ENCODE data around the gene ST6GALNAC3.

ST6GALNAC3 gene

DNA sequence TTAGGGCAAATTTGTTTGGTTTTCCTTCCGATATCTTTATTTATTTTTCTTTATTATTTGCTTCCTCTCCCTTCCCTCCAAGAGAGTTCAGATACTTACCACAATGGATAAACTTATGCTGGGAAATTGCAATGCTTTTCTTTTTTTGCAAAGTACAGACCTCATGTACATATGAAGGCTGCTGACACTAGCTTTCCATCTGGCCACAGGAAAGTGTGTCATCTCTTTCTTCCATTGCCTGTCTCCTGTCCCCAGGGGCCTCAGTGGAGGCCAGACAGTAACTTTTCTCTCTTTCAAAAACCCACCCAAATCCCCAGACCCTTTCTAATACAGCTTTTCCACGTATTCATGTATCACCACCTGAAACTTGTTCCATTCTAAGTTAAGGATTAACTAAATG lies 73.9 kb downstream of the ST6GALNAC3 start:
- no peak overlapping the region for H3K4me2 ChIP-seq (ENCODE audit: low read length)
- no peaks in the 10 kb centered on the region for H4K20me1 ChIP-seq (ENCODE audit: control insufficient read depth, insufficient read depth, low read depth, low read length)
- H3K9me3 ChIP-seq (ENCODE audit: control insufficient read depth, insufficient read depth, low read length): no peaks in the 10 kb centered on the region
- H3K36me3 ChIP-seq (ENCODE audit: control insufficient read depth, low read length): no peaks in the 10 kb centered on the region
- H3K9me2 ChIP-seq (replicated peaks; ENCODE audit: control insufficient read depth, low read length): no peaks in the 10 kb centered on the region
- no peaks in the 10 kb centered on the region for H3K79me2 ChIP-seq (ENCODE audit: control insufficient read depth, low read length)
- no peak overlapping the region for H3K27ac ChIP-seq (ENCODE audit: low read depth, low read length)
- H3K4me3 ChIP-seq (ENCODE audit: low read length): no peak overlapping the region
- TF ChIP-seq EZH2phosphoT487 (IDR thresholded peaks at IDR 0.05; ENCODE audit: borderline replicate concordance, low read length): no peak
- TF ChIP-seq, protein P1, sequence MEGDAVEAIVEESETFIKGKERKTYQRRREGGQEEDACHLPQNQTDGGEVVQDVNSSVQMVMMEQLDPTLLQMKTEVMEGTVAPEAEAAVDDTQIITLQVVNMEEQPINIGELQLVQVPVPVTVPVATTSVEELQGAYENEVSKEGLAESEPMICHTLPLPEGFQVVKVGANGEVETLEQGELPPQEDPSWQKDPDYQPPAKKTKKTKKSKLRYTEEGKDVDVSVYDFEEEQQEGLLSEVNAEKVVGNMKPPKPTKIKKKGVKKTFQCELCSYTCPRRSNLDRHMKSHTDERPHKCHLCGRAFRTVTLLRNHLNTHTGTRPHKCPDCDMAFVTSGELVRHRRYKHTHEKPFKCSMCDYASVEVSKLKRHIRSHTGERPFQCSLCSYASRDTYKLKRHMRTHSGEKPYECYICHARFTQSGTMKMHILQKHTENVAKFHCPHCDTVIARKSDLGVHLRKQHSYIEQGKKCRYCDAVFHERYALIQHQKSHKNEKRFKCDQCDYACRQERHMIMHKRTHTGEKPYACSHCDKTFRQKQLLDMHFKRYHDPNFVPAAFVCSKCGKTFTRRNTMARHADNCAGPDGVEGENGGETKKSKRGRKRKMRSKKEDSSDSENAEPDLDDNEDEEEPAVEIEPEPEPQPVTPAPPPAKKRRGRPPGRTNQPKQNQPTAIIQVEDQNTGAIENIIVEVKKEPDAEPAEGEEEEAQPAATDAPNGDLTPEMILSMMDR (IDR thresholded peaks at IDR 0.05; ENCODE audit: low read depth, low read length, poor library complexity, severe bottlenecking): no peak
- no peaks in the 10 kb centered on the region for H3K4me1 ChIP-seq (ENCODE audit: control insufficient read depth, low read length)
- H3K27me3 ChIP-seq (ENCODE audit: control insufficient read depth, low read length): peaks cover 20% of the 10 kb centered on the region
- H3F3A ChIP-seq (ENCODE audit: control insufficient read depth, insufficient read depth): no peaks in the 10 kb centered on the region

DNA sequence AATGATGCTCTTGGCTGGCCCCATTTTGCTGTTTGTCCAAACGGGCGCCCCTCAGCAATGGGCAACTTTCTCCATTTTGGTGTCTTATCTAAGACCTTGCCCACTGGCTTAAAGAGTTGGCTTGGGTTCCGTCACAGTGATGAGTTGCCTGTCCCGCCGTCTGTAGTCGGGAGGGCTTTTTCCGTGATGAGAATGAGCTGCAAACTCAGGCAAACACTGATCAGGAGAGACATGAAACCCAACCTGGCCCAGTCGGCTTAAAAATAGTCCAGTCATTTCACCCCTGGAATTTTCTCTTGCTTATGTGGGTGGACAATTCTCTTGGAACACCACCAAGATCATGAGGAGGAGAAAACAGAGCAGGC lies 79.3 kb downstream of the ST6GALNAC3 start:
- H3K9me2 ChIP-seq (replicated peaks; ENCODE audit: control insufficient read depth, low read length): no peaks in the 10 kb centered on the region
- no peak overlapping the region for H3K4me3 ChIP-seq (ENCODE audit: low read length)
- no peak overlapping the region for H3K27ac ChIP-seq (ENCODE audit: low read depth, low read length)
- no peaks in the 10 kb centered on the region for H3K9me3 ChIP-seq (ENCODE audit: control insufficient read depth, insufficient read depth, low read length)
- TF ChIP-seq EZH2phosphoT487 (IDR thresholded peaks at IDR 0.05; ENCODE audit: borderline replicate concordance, low read length): no peak
- TF ChIP-seq, protein P1 (IDR thresholded peaks at IDR 0.05; ENCODE audit: low read depth, low read length, poor library complexity, severe bottlenecking): no peak
- H3K4me2 ChIP-seq (ENCODE audit: low read length): no peak overlapping the region
- peaks cover 7% of the 10 kb centered on the region for H3K4me1 ChIP-seq (ENCODE audit: control insufficient read depth, low read length)
- no peaks in the 10 kb centered on the region for H3F3A ChIP-seq (ENCODE audit: control insufficient read depth, insufficient read depth)
- no peaks in the 10 kb centered on the region for H3K36me3 ChIP-seq (ENCODE audit: control insufficient read depth, low read length)
- H3K79me2 ChIP-seq (ENCODE audit: control insufficient read depth, low read length): no peaks in the 10 kb centered on the region
- peaks cover 13% of the 10 kb centered on the region for H3K27me3 ChIP-seq (ENCODE audit: control insufficient read depth, low read length)
- no peaks in the 10 kb centered on the region for H4K20me1 ChIP-seq (ENCODE audit: control insufficient read depth, insufficient read depth, low read depth, low read length)

DNA sequence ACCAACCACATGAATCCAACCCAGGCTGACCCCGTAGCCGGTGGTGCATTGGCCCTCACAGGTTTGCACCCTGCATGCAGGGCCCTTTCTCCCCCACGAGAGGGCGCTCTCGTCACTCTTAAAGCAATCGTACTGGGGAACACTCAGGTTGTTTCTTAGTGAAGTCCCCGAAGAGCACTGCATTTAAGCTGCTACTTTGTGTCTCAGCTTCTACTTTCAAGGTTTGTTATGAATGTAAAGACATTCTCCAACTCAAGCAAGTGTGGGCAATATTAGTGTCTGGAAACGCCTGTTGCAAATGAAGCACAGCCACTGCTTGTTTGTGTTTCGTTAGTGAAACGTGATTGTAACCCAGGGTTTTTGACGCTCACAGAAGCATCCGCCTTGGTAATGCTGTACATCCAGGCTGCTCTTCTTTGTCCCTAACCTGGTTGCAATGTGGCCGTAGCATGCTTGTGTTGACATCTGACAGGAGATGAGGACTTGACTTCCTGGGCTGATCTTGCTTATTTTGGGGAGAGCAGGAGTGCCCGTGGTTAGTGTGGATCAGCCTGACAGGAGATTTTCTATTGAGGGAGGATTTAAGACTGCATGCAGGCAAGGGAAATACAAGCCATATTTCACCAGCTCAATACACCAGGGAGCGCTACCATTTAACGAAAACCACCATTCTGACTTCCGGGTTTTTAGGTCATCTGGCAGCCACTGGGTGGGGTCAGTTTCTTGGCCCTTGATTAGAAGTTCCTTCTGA lies 79.8 kb downstream of the ST6GALNAC3 start:
- Histone ChIP-seq H4K20me1 (ENCODE audit: control insufficient read depth, insufficient read depth, low read depth, low read length) (no peaks in the 10 kb centered on the region), H3K4me1 (ENCODE audit: control insufficient read depth, low read length) (peaks cover 7% of the 10 kb centered on the region), H3K4me2 (ENCODE audit: low read length) (peak overlapping the region; percentile 64), H3K9me2 (replicated peaks; ENCODE audit: control insufficient read depth, low read length) (no peaks in the 10 kb centered on the region), H3K36me3 (ENCODE audit: control insufficient read depth, low read length) (no peaks in the 10 kb centered on the region), H3K9me3 (ENCODE audit: control insufficient read depth, insufficient read depth, low read length) (no peaks in the 10 kb centered on the region), H3K27me3 (ENCODE audit: control insufficient read depth, low read length) (peaks cover 13% of the 10 kb centered on the region), H3K79me2 (ENCODE audit: control insufficient read depth, low read length) (no peaks in the 10 kb centered on the region), H3K4me3 (ENCODE audit: low read length) (peak overlapping the region; percentile 52), H3K27ac (ENCODE audit: low read depth, low read length) (no peak overlapping the region), H3F3A (ENCODE audit: control insufficient read depth, insufficient read depth) (no peaks in the 10 kb centered on the region)
- no peak for TF ChIP-seq EZH2phosphoT487 (IDR thresholded peaks at IDR 0.05; ENCODE audit: borderline replicate concordance, low read length)
- TF ChIP-seq, protein P1 (IDR thresholded peaks at IDR 0.05; ENCODE audit: low read depth, low read length, poor library complexity, severe bottlenecking): peak; percentile 92
